HepG2 (cell line): ENCODE measurements around the gene NOTUM. TPM values are rescaled to one million over a fixed set of nuclear protein-coding genes. Genes with fewer than 3 reads are reported as not detected.

Experiments
- CREB3 ChIP-seq: sonication (generic); formaldehyde crosslinking; IDR thresholded peaks from 2 replicates; pipeline ENCODE4 v1.5.0; 2020; ENCODE audit warnings: missing genetic modification reagents
- FOXP1 ChIP-seq, 2 experiments: fragments of 450-650 bp in 1 of 2; IDR thresholded peaks; 2 replicates each; pipeline ENCODE4 v1.6.1; 2017 to 2018; ENCODE audit warnings: antibody characterized with exemption in 1 of 2
- KDM1A ChIP-seq: IDR thresholded peaks from 2 replicates; pipeline ENCODE4 v1.6.1; 2016; ENCODE audit warnings: missing compliant biosample characterization
- KLF6 ChIP-seq: IDR thresholded peaks from 2 replicates; pipeline ENCODE4 v1.8.0; 2016; ENCODE audit warnings: missing biosample characterization, missing genetic modification reagents
- MEIS1 ChIP-seq: sonication (generic); formaldehyde crosslinking; IDR thresholded peaks from 2 replicates; pipeline ENCODE4 v1.9.0; 2021; ENCODE audit warnings: mild to moderate bottlenecking, missing genetic modification reagents, moderate library complexity, borderline replicate concordance
- NR1H2 ChIP-seq: sonication (generic); formaldehyde crosslinking; IDR thresholded peaks from 2 replicates; pipeline ENCODE4 v1.8.1; 2022; ENCODE audit warnings: low read depth, missing genetic modification reagents, borderline replicate concordance
- PHF8 ChIP-seq: sonication (generic); formaldehyde crosslinking; IDR thresholded peaks from 2 replicates; pipeline ENCODE4 v1.5.0; 2020; ENCODE audit warnings: missing genetic modification reagents
- POLR2A ChIP-seq, 2 experiments: IDR thresholded peaks; 2 replicates each; pipeline ENCODE4 v1.6.1; 2011; ENCODE audit warnings: low read depth in 2 of 2, low read length in 2 of 2, mild to moderate bottlenecking in 1 of 2, moderate library complexity in 1 of 2; ENCODE audit not compliant: insufficient read depth in 1 of 2
- POLR2AphosphoS2 ChIP-seq: IDR thresholded peaks from 2 replicates; pipeline ENCODE4 v1.6.1; 2011; ENCODE audit warnings: low read depth, low read length, improper control_type of control experiment
- PTBP1 ChIP-seq: fragments of 200-400 bp; formaldehyde crosslinking; IDR thresholded peaks from 2 replicates; pipeline ENCODE4 v1.6.1; 2018; ENCODE audit warnings: low read length, low read depth; ENCODE audit not compliant: poor library complexity, severe bottlenecking
- RARG ChIP-seq: sonication (generic); formaldehyde crosslinking; IDR thresholded peaks from 2 replicates; pipeline ENCODE4 v1.4.0; 2020; ENCODE audit warnings: low read depth, mild to moderate bottlenecking, missing genetic modification reagents
- RBM39 ChIP-seq: fragments of 200-400 bp; formaldehyde crosslinking; IDR thresholded peaks from one replicate; pipeline ENCODE4 v1.6.1; 2018; ENCODE audit warnings: antibody characterized with exemption, mild to moderate bottlenecking, low read depth, low read length; ENCODE audit not compliant: poor library complexity, severe bottlenecking
- SMAD1 ChIP-seq: sonication (generic); formaldehyde crosslinking; IDR thresholded peaks from 2 replicates; pipeline ENCODE4 v1.4.0; 2020; ENCODE audit warnings: missing genetic modification reagents, low read depth, mild to moderate bottlenecking, borderline replicate concordance
- SRF ChIP-seq: IDR thresholded peaks from 2 replicates; pipeline ENCODE4 v1.6.1; 2011; ENCODE audit warnings: mild to moderate bottlenecking, low read depth, low read length, moderate library complexity
- SUZ12 ChIP-seq: fragments of 150-350 bp; IDR thresholded peaks from 2 replicates; pipeline ENCODE4 v1.6.1; 2014; ENCODE audit warnings: low read depth, low read length
- ZBTB1 ChIP-seq: sonication (generic); formaldehyde crosslinking; IDR thresholded peaks from 2 replicates; pipeline ENCODE4 v1.4.0; 2020; ENCODE audit warnings: missing genetic modification reagents, borderline replicate concordance
- ZC3H13 ChIP-seq: sonication (generic); formaldehyde crosslinking; IDR thresholded peaks from 2 replicates; pipeline ENCODE4 v1.8.1; 2023; ENCODE audit warnings: mild to moderate bottlenecking, missing genetic modification reagents, moderate library complexity
- ZFP62 ChIP-seq: sonication (generic); formaldehyde crosslinking; IDR thresholded peaks from 2 replicates; pipeline ENCODE4 v1.4.0; 2020; ENCODE audit warnings: missing genetic modification reagents
- ZNF33B ChIP-seq: sonication (generic); formaldehyde crosslinking; IDR thresholded peaks from 2 replicates; pipeline ENCODE4 v1.5.1; 2020; ENCODE audit warnings: mild to moderate bottlenecking, missing genetic modification reagents
- ZNF513 ChIP-seq: sonication (generic); formaldehyde crosslinking; conservative IDR thresholded peaks from 2 replicates; pipeline ENCODE4 v1.5.0; 2020; ENCODE audit warnings: missing genetic modification reagents
- ZNF530 ChIP-seq: sonication (generic); formaldehyde crosslinking; IDR thresholded peaks from 2 replicates; pipeline ENCODE4 v1.5.0; 2020; ENCODE audit warnings: low read depth, mild to moderate bottlenecking, missing genetic modification reagents
- ZNF558 ChIP-seq: sonication (generic); formaldehyde crosslinking; IDR thresholded peaks from 2 replicates; pipeline ENCODE4 v1.9.0; 2022; ENCODE audit warnings: mild to moderate bottlenecking, missing genetic modification reagents, borderline replicate concordance
- ZNF562 ChIP-seq: sonication (generic); formaldehyde crosslinking; IDR thresholded peaks from 2 replicates; pipeline ENCODE4 v1.8.0; 2022; ENCODE audit warnings: missing genetic modification reagents, borderline replicate concordance
- ZNF605 ChIP-seq: sonication (generic); formaldehyde crosslinking; IDR thresholded peaks from 2 replicates; pipeline ENCODE4 v1.8.0; 2022; ENCODE audit warnings: mild to moderate bottlenecking, missing genetic modification reagents
- ZNF672 ChIP-seq: sonication (generic); formaldehyde crosslinking; IDR thresholded peaks from 2 replicates; pipeline ENCODE4 v1.8.1; 2022; ENCODE audit warnings: missing genetic modification reagents
- ZNF761 ChIP-seq: sonication (generic); formaldehyde crosslinking; conservative IDR thresholded peaks from 2 replicates; pipeline ENCODE4 v1.4.0; 2020; ENCODE audit warnings: mild to moderate bottlenecking, missing genetic modification reagents
- polyA plus RNA-seq, 8 experiments: library from polyadenylated mRNA; depleted of rRNA in 3 of 8; stranded (reverse) in 7 of 8; unstranded in 1 of 8; fragments of >200 nt; fragmentation: Illumina TruSeq in 4 of 8; extraction: Trizol in 4 of 8; gene quantifications; 2 replicates each; pipeline versions ENCODE4 v1.2.1 to v1.2.3, GENCODE V29; 2011 to 2016; ENCODE audit warnings: low read depth in 4 of 8, missing spikeins in 1 of 8, mixed read lengths in 1 of 8; ENCODE audit not compliant: insufficient read depth in 1 of 8
- total RNA-seq, 5 experiments: library from RNA; depleted of rRNA; stranded (reverse); fragments of >200 nt; fragmentation: Illumina TruSeq; extraction: Trizol; gene quantifications; 2 replicates each; pipeline ENCODE4 v1.2.3, GENCODE V29; 2016; ENCODE audit warnings: low read depth in 1 of 5
- TF ChIP-seq, protein P1 (sequence below): sonication (generic); formaldehyde crosslinking; IDR thresholded peaks from 2 replicates; pipeline ENCODE4 v1.8.1; 2023; ENCODE audit warnings: mild to moderate bottlenecking, missing genetic modification reagents

NOTUM gene
- total and polyA plus RNA-seq, 2 of the 13 experiments (the other 11 are each of a cell fraction or from before 2014, with no cell fraction given): 150 to 160 TPM

- TF ChIP-seq ZNF513 (CRISPR knock-in tag): no peak; the same call in 1 of the 2 replicates
- TF ChIP-seq ZNF562 (CRISPR knock-in tag): no peak
- peak in 1 of 2 experiments; percentile 62; a peak in 1 of 4 replicates for TF ChIP-seq POLR2A (IDR thresholded peaks at IDR 0.05; ENCODE audit: insufficient read depth in 1 of 2, low read depth in 2 of 2, low read length in 2 of 2)
- no peak for TF ChIP-seq SUZ12
- no peak for TF ChIP-seq ZBTB1 (CRISPR knock-in tag)
- no peak for TF ChIP-seq SMAD1 (CRISPR knock-in tag)
- TF ChIP-seq ZC3H13 (CRISPR knock-in tag): peak; percentile 99
- TF ChIP-seq RBM39: peak; percentile 11
- no peak for TF ChIP-seq PHF8 (CRISPR knock-in tag)
- TF ChIP-seq ZNF33B (CRISPR knock-in tag): no peak
- TF ChIP-seq NR1H2 (CRISPR knock-in tag): no peak
- peak; percentile 50 for TF ChIP-seq MEIS1 (CRISPR knock-in tag)
- peak; percentile 46; the same call in 1 of the 2 replicates for TF ChIP-seq POLR2AphosphoS2
- peak; percentile 75 for TF ChIP-seq ZNF605 (CRISPR knock-in tag)
- no peak for TF ChIP-seq SRF
- no peak for TF ChIP-seq ZFP62 (CRISPR knock-in tag)
- TF ChIP-seq ZNF761 (CRISPR knock-in tag): peak; percentile 39; the same call in 1 of the 2 replicates
- TF ChIP-seq FOXP1 (IDR thresholded peaks at IDR 0.05): no peak
- TF ChIP-seq FOXP1 (CRISPR knock-in tag; IDR thresholded peaks at IDR 0.05): no peak
- TF ChIP-seq RARG: no peak
- TF ChIP-seq ZNF558 (CRISPR knock-in tag): peak; percentile 34; the same call in 1 of the 2 replicates
- no peak for TF ChIP-seq ZNF672 (CRISPR knock-in tag)
- TF ChIP-seq KLF6 (CRISPR knock-in tag): no peak
- TF ChIP-seq, protein P1, sequence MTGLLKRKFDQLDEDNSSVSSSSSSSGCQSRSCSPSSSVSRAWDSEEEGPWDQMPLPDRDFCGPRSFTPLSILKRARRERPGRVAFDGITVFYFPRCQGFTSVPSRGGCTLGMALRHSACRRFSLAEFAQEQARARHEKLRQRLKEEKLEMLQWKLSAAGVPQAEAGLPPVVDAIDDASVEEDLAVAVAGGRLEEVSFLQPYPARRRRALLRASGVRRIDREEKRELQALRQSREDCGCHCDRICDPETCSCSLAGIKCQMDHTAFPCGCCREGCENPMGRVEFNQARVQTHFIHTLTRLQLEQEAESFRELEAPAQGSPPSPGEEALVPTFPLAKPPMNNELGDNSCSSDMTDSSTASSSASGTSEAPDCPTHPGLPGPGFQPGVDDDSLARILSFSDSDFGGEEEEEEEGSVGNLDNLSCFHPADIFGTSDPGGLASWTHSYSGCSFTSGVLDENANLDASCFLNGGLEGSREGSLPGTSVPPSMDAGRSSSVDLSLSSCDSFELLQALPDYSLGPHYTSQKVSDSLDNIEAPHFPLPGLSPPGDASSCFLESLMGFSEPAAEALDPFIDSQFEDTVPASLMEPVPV (CRISPR knock-in tag): peak; percentile 69
- no peak for TF ChIP-seq KDM1A (CRISPR knock-in tag)
- TF ChIP-seq CREB3 (CRISPR knock-in tag): no peak
- TF ChIP-seq PTBP1: no peak
- no peak for TF ChIP-seq ZNF530
Observed at GRCh38 chr17:81993729-81994592, 33.0 kb upstream of the NOTUM start (continued).
